Measurements from ENCODE around the gene FOXP2.

Gene FOXP2

DNA sequence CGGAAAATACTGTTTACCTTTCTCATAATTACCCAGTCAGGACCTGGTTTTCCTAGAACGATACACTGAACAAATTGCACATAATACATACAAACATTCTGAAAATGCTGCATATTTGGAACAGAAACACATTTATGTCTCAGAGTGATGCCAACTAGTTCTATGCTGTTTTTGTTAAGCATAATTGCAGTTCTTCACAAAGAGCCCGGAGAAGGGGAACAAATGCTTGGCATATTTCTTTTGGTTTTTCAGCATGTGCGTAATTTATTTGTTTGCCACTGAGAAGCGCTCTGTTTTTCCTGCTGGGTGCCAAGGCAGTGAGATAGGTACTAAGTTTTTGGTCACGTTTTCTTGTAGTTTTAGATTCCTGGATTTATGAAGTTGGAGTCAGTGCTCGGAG is 326.3 kb downstream of the FOXP2 start:
- no peak for DNase-seq

DNA sequence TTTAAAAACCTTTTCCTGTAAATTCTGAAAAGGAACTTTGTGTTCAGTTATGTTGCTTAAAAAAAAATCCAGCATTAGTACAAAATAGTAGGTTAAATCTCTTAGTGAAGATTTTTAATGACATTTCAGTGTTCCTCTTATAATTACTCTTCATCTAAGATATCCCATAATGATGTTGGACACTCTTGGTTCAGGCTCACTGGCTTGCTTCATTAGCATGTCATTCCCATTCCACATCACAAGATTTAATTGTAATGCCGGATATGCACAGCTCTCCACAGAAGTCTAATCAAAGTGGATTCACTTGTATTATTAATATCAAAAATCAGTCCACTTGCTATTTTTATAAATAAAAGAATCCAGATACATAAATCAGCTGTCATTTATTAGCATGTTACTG is 327.3 kb downstream of the FOXP2 start:
- DNase-seq, result no peak

Measured in CD4-positive, alpha-beta T cell treated with Interleukin-6 for 4 hours (primary cell).